IPS-NIHi7 (cell line): ENCODE measurements around the gene PTPRQ.

Experiments
- DNase-seq: peaks from one replicate; pipeline ENCODE4 v3.0.0; 2012; ENCODE audit warnings: mixed read lengths; ENCODE audit errors: extremely low spot score

PTPRQ gene

GRCh38 chr12:80643961-80644360 is 199.9 kb downstream of the PTPRQ start:
- no peak for DNase-seq

DNA sequence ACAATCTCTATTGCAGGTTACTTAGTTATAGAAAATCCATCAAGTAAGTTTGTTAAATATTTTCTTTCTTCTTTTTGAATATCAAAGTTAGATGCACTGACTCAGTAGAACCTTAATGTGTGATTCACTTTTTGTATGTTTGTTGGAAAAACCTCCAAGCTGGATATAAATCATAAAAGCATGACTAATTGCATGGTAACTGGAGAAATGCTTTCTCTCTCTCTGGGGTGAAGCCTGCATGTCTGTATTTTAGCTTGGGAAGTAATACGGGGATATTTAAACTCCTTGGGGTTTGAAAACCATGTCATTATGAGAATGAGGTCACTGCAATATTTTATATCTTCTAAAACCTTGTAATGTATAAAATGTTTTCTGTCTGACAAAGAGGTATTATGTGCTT is 204.8 kb downstream of the PTPRQ start:
- no peak for DNase-seq

DNA sequence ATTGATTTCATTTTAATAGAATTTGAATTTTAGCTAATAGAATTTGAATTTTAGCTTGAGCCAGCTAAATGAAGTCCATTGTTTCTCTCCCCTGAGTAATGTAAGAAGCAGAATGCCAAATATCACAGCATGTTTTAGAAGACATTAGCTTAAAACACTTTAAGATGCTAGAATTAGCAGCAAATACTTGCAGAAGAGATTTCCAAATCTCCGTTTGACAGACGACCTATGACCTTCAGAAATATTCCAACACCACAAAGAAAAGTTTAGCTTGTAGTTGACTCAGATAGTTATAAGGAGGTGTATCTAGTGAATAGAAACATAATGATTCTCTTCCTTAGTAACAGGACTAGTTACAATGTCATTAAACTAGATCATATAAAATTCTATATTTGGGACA is 211.7 kb downstream of the PTPRQ start:
- DNase-seq: no peak

DNA sequence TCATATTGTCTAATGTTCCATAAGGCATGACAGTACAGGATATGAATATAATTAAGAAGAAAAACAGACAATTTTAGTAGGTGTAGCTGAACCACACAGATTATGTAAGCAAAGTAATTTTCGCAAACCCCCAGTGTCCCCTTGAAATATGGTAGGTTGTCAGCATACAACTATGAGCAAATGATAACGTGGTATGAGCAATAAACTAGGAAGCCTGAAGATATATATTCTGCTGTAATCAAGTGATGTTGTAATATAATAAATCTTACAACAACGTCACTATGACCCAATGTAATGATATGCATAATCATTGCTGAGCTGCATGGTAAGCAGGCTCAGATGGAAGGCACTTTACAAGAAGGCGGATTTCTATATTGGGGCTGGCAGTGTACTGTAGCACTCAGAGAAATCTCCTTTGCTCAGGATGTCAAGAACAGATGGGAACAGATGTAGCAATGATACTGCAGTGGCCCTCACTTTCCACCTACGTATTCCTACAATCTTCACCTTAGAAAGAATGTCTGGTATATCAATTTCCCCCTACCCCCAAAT is 215.6 kb downstream of the PTPRQ start:
- no peak for DNase-seq

- no peak for DNase-seq
These were observed 218.6 kb downstream of the PTPRQ start for GRCh38 chr12:80662586-80662985.

GRCh38 chr12:80670214-80670613 is 226.2 kb downstream of the PTPRQ start:
- DNase-seq: no peak

GRCh38 chr12:80676042-80676636 is 232.1 kb downstream of the PTPRQ start:
- peak; percentile 9 for DNase-seq

DNA sequence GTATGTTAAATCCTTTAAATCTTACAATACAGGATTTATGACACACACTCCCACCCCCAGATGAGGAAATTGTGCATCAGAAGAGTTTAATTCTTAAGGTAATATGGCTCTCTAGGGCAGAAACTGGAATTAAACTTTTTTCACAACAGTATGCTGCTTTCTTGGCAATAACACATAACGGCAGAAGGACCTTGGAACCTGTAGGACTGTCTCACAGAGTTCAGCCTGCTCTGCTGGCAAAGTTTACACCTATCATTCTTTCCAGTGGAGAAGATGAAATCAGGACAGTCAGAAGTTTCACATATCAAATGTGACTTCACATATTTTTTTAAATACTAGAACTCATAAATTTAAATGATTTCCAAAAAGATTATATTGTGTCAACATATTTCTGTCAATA is 232.8 kb downstream of the PTPRQ start:
- DNase-seq: no peak

- DNase-seq: no peak
These were observed 234.0 kb downstream of the PTPRQ start for GRCh38 chr12:80677994-80678393.

- DNase-seq: no peak
These were observed 235.5 kb downstream of the PTPRQ start for GRCh38 chr12:80679346-80680131.

DNA sequence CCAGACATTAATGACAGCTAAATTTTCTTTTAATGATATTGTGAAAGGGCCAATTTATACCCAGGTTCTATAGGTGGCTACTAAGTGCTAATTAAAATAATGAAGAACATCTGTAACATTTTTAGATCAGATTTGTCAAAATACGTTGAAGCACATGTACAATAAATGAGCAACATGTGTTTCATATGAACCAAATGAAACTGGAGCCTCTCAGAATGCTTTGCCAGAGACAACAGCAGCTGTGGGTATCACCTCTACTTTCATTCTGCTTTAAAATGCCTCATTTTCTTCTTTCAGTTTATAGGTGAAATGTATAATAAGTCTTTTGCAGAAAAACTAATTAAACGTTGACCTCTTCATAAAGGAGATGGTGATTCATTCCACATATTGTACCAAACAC is 237.3 kb downstream of the PTPRQ start:
- no peak for DNase-seq

- no peak for DNase-seq
These were observed 237.8 kb downstream of the PTPRQ start for GRCh38 chr12:80681786-80682185.

GRCh38 chr12:80684077-80684495 is 240.1 kb downstream of the PTPRQ start:
- no peak for DNase-seq

DNA sequence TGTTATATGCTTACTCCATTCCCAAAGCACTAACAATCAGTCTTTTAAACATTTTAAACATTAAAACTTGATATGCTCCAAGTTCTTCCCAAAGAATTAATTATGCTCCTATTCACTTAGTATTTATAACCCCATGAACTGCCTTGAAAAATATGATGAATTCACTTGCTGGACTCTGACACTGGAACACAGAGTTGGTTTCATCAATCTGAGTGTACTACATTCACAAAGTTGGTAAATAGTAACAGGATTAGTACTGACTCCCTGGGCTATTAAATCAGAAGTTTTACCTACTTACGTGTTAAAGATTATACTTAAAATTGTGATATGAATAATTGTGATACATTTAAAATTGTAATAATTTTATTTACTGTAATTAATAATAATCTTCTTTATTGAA is 246.1 kb downstream of the PTPRQ start:
- DNase-seq: no peak

DNA sequence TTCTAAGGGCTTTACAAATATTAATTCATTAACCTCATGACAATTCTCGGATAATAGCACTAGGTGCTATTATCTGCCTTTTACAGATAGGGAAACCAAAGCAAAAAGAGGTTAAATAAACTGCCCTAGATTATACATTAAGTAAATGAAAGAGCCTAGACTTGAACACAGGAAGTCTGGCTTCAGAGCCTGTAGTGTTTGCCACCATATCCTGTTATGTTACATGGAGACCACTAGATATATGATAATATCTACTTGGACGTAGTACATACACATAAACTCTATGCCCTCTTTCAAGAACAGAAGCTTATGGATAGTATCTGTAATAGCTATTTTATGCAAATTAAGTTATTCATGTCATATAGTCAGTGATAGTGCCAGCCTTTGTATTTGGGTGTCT is 246.5 kb downstream of the PTPRQ start:
- no peak for DNase-seq

- no peak for DNase-seq
These were observed 248.1 kb downstream of the PTPRQ start for GRCh38 chr12:80692114-80692513.

DNA sequence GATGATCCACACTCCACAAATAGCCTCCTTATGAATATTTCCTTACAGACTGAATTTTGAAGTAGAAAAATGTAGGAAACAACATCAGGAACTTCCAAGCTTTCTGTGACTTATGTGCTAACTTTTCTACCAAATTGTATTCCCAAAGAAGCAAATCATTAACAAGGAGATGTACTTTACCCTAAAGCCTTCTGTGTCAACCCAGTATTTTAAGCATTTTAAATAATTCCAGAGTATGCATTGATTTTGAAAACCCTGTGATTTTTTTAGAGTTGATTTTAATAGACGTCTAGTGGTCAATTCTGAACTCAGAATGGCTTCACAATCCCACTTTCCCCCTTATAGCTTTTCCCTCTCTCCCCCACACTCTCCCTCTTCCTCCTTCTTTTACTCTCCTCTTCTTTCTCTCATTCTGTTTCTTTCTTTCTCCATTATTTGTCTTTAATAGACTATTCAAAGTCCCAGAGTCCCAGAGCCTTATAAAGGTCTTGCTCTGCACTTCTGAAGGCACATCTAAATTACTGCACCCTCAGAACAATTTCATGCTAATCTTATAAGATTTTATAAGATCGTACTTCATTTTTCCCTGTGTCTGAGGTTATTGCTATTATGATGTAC is 253.3 kb downstream of the PTPRQ start:
- no peak for DNase-seq

DNA sequence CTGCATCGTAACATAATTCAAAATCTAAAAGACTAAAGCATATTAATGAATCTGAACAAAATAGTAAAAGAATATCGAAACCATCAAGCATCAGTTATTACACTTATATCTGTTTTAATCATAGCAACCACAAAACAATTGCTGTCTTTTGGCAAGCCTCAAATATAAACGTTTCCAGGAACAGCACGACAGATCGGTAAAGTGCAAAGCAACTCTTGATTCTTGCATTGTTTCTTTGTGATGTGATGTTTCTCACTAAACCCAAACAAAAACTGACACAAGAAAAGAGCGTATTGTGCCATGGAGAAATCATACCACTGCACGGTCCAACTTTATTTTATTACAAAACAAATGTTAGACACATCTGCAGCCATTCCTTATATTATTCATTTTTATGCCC is 254.2 kb downstream of the PTPRQ start:
- DNase-seq: no peak

DNA sequence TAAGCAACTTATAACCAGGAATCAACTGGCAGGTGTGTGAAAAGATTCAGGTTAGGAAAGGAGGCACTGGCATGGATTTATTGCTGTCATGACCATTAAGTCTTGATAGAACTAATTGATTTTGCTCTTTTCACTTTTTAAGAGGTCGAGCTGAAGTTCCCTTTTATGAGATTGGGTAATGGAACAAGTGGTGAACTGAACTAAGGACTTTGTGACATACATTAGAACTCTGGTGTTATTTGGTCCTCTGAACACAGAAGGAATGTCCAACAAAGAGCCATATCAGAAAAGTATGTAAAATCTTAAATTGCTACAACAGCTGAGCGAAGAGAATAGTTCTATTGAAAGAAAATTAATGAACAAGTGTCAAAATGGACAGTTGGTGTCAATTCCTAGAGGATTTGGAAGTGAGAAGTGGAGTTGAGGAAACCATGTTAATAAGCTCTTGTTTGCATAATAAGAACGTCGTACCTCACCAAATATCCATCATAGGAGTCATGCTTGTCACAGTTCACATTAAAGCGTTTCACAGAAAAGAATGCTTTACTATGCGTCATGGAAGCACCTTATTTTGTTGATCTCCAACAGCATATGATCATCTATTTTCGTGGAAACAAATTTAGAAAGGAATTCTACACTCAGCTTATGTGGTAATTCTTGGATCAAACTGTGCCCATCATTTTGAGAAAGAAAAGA is 255.0 kb downstream of the PTPRQ start:
- DNase-seq: no peak

DNA sequence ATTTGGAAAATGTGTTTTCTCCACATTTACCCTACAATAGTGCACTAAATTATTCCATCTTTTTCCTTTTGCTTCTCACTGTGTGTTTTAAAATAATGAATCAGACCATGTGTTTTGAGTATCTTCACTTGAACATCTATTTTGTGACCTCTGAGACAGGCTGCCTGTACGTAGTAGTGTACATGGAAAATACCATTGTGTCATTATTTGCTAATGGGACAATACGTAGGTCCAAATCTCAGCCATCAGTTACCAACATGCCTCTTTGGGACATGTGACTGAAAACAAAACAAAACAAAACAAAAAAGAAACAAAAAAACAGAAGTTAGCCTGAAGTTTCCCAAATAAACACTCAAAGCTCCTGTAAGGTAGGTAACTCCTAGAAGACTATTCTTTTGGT is 256.3 kb downstream of the PTPRQ start:
- no peak for DNase-seq

- DNase-seq: no peak
These were observed 257.4 kb downstream of the PTPRQ start for GRCh38 chr12:80701388-80701787.
